PC-3 (cell line): Measurements from ENCODE around the gene NEBL.

Source experiments
- CTCF ChIP-seq: fragments of 300-600 bp; sonication (generic); conservative IDR thresholded peaks from 2 replicates; pipeline ENCODE4 v1.5.1; 2017; ENCODE audit warnings: antibody characterized with exemption, low read depth, mild to moderate bottlenecking, low read length
- EZH2 ChIP-seq: fragments of 300-600 bp; sonication (generic); IDR thresholded peaks from one replicate; pipeline ENCODE4 v1.6.1; 2017; ENCODE audit warnings: antibody characterized with exemption, mild to moderate bottlenecking, low read length; ENCODE audit not compliant: unreplicated experiment

- TF ChIP-seq CTCF (no peak), EZH2 (no peak)
These were observed 154.2 kb downstream of the NEBL start for GRCh38 chr10:20742737-20743541.
